Adrenal gland (tissue), 5 donors: ENCODE data around the gene AKR1B1.

Experiments
- CTCF ChIP-seq, 6 experiments: fragments of 450-650 bp in 4 of 6; fragments of 200-600 bp in 2 of 6; sonication (generic) in 1 of 6; IDR thresholded peaks; 1 replicate in 5 of 6; 2 replicates in 1 of 6; pipeline versions ENCODE4 v1.5.1 to v1.8.0; 2016 to 2021; ENCODE audit warnings: antibody characterized with exemption in 6 of 6, mild to moderate bottlenecking in 2 of 6, moderate library complexity in 1 of 6
- POLR2A ChIP-seq, 2 donors: fragments of 450-650 bp; IDR thresholded peaks; one replicate each; pipeline ENCODE4 v1.6.1; 2017; ENCODE audit warnings: antibody characterized with exemption in 2 of 2, mild to moderate bottlenecking in 2 of 2, moderate library complexity in 1 of 2
- donor health status: DM: no; HTN: no; CAD: no.

- TF ChIP-seq CTCF (IDR thresholded peaks at IDR 0.05) = peak; percentile 33 to 59 (median 55)
- no peak for TF ChIP-seq POLR2A (IDR thresholded peaks at IDR 0.05)
Observed at GRCh38 chr7:134420424-134421125, 38.3 kb downstream of the AKR1B1 start.
